Left lung (tissue), 10 donors: Measurements from ENCODE around the gene ALOX5. TPM values are rescaled to one million over a fixed set of nuclear protein-coding genes. Genes with fewer than 3 reads are reported as not detected.

Source experiments
- ATAC-seq: fragments of 200-7000 bp; cut with Tn5 transposase; one replicate; pipeline ENCODE4 v1.9.1; 2020; ENCODE audit warnings: moderate library complexity
- DNase-seq, 4 donors: peaks; one replicate each; pipeline ENCODE4 v3.0.0-alpha.2; 2013 to 2020
- H3K27ac ChIP-seq, 2 donors: fragments of 200-600 bp; sonication (generic) in 1 of 2; one replicate each; pipeline versions ENCODE4 v1.5.0 to v1.8.0; 2020 to 2021
- H3K27me3 ChIP-seq, 2 donors: fragments of 200-600 bp; sonication (generic) in 1 of 2; one replicate each; pipeline versions ENCODE4 v1.5.0 to v1.8.0; 2020 to 2021
- H3K36me3 ChIP-seq, 2 donors: fragments of 200-600 bp; sonication (generic) in 1 of 2; one replicate each; pipeline versions ENCODE4 v1.5.0 to v1.8.0; 2020 to 2021
- H3K4me1 ChIP-seq, 2 donors: fragments of 200-600 bp; one replicate each; pipeline ENCODE4 v1.8.0; 2021
- H3K4me3 ChIP-seq, 2 donors: fragments of 200-600 bp; sonication (generic) in 1 of 2; one replicate each; pipeline versions ENCODE4 v1.5.0 to v1.8.0; 2020 to 2021; ENCODE audit warnings: mild to moderate bottlenecking in 1 of 2
- H3K9me3 ChIP-seq, 2 donors: fragments of 200-600 bp; sonication (generic) in 1 of 2; one replicate each; pipeline versions ENCODE4 v1.5.0 to v1.8.0; 2020 to 2021
- CTCF ChIP-seq, 2 donors: fragments of 200-600 bp; sonication (generic) in 1 of 2; IDR thresholded peaks; one replicate each; pipeline versions ENCODE4 v1.5.0 to v1.8.0; 2021; ENCODE audit warnings: antibody characterized with exemption in 2 of 2
- intact Hi-C, 2 donors: fragments of 100-400 bp; cut with DNase I; formaldehyde crosslinking; loops; one replicate each; pipeline versions ENCODE4 v1.11.2 to v1.14.2; 2022
- polyA plus RNA-seq, 6 donors: library from polyadenylated mRNA; unstranded; fragments of 120-200 nt; gene quantifications; one replicate each; pipeline ENCODE4 v1.2.1, GENCODE V29; 2013; ENCODE audit not compliant: insufficient read length in 6 of 6
- total RNA-seq, 2 donors: library from RNA; stranded (reverse); fragmentation: NEBNext Ultra II Directional; extraction: Animal tissue kit (Norgen Biotek cat#: 25700); gene quantifications; one replicate each; pipeline ENCODE4 v1.2.1, GENCODE V29; 2021
- donor health status: DM: no; HTN: yes; CAD: no.
- donor health status: DM: no; HTN: no; CAD: no.

The ALOX5 gene
- total and polyA plus RNA-seq, 8 donors = 1.1 to 145 (median 1.7) TPM

- intact Hi-C loops = no loop called here
- Histone ChIP-seq H3K4me3 (no peak overlapping the region), H3K9me3 (no peaks in the 10 kb centered on the region), H3K4me1 (peaks cover 11 to 92% of the 10 kb centered on the region in 2 donors), H3K36me3 (peaks cover 0 to 43% of the 10 kb centered on the region in 2 donors), H3K27me3 (peaks cover 0 to 3% of the 10 kb centered on the region in 2 donors), H3K27ac (peak overlapping the region in 1 of 2 donors; percentile 97)
- ATAC-seq = no peak
- DNase-seq = peak in 1 of 4 donors; percentile 60
- no peak for TF ChIP-seq CTCF (IDR thresholded peaks at IDR 0.05)
Observed at GRCh38 chr10:45421221-45422097, 47.4 kb downstream of the ALOX5 start.

GRCh38 chr10:45422207-45422865, 48.3 kb downstream of the ALOX5 start:
- TF ChIP-seq CTCF (IDR thresholded peaks at IDR 0.05) = no peak
- Histone ChIP-seq H3K36me3 (peaks cover 0 to 48% of the 10 kb centered on the region in 2 donors), H3K27me3 (peaks cover under 1 to 5% of the 10 kb centered on the region in 2 donors), H3K27ac (peak overlapping the region in 1 of 2 donors; percentile 97), H3K4me3 (no peak overlapping the region), H3K4me1 (peaks cover 11 to 84% of the 10 kb centered on the region in 2 donors), H3K9me3 (no peaks in the 10 kb centered on the region)
- intact Hi-C loops = no loop called here
- ATAC-seq (no peak), DNase-seq (no peak)

GRCh38 chr10:45422866-45423659, 49.0 kb downstream of the ALOX5 start:
- Histone ChIP-seq H3K27me3 (peaks cover 5 to 12% of the 10 kb centered on the region in 2 donors), H3K27ac (peak overlapping the region in 1 of 2 donors; percentile 97), H3K36me3 (peaks cover 0 to 53% of the 10 kb centered on the region in 2 donors), H3K4me1 (peaks cover 11 to 76% of the 10 kb centered on the region in 2 donors), H3K9me3 (no peaks in the 10 kb centered on the region), H3K4me3 (no peak overlapping the region)
- ATAC-seq (no peak), DNase-seq (no peak)
- TF ChIP-seq CTCF (IDR thresholded peaks at IDR 0.05) = no peak
- intact Hi-C loops = no loop called here

GRCh38 chr10:45423976-45424499, 50.0 kb downstream of the ALOX5 start:
- Histone ChIP-seq H3K9me3 (no peaks in the 10 kb centered on the region), H3K4me1 (peaks cover 11 to 67% of the 10 kb centered on the region in 2 donors), H3K27ac (peak overlapping the region in 1 of 2 donors; percentile 63), H3K36me3 (peaks cover 0 to 63% of the 10 kb centered on the region in 2 donors), H3K4me3 (no peak overlapping the region), H3K27me3 (peaks cover 12 to 20% of the 10 kb centered on the region in 2 donors)
- intact Hi-C loops = no loop called here
- ATAC-seq = no peak
- no peak for TF ChIP-seq CTCF (IDR thresholded peaks at IDR 0.05)
- no peak for DNase-seq
